ENCODE data around the gene GNB1L.
A peak's percentile ranks its signal among the peaks of the same experiment; 100 is the strongest.
"Not testable (repeated sequence)": the region's sequence is repeated elsewhere in the genome, so short reads cannot be mapped to it uniquely, and the experiment has no call there.

The GNB1L gene

GRCh38 chr22:19779011-19779421, 75.7 kb downstream of the GNB1L start:
- Histone ChIP-seq H3K27me3 (ENCODE audit: control insufficient read depth, insufficient read depth, low read length) (peaks cover 8% of the 10 kb centered on the region), H3K9ac (ENCODE audit: low read length) (no peak overlapping the region), H3K36me3 (ENCODE audit: control insufficient read depth, insufficient read depth, low read length) (no peaks in the 10 kb centered on the region), H3K4me1 (ENCODE audit: control insufficient read depth, insufficient read depth, low read length) (no peaks in the 10 kb centered on the region), H3K27ac (ENCODE audit: low read depth, low read length) (no peak overlapping the region), H3K4me3 (ENCODE audit: low read length) (no peak overlapping the region)

- peaks cover 12% of the 10 kb centered on the region for H3K27me3 ChIP-seq (ENCODE audit: control insufficient read depth, insufficient read depth, low read length)
- not testable (repeated sequence) for H3K4me1 ChIP-seq (ENCODE audit: control insufficient read depth, insufficient read depth, low read length); H3K4me3 ChIP-seq (ENCODE audit: low read length); H3K27ac ChIP-seq (ENCODE audit: low read depth, low read length); H3K36me3 ChIP-seq (ENCODE audit: control insufficient read depth, insufficient read depth, low read length); H3K9ac ChIP-seq (ENCODE audit: low read length)
These were observed 77.5 kb downstream of the GNB1L start for GRCh38 chr22:19777192-19777591.

DNA sequence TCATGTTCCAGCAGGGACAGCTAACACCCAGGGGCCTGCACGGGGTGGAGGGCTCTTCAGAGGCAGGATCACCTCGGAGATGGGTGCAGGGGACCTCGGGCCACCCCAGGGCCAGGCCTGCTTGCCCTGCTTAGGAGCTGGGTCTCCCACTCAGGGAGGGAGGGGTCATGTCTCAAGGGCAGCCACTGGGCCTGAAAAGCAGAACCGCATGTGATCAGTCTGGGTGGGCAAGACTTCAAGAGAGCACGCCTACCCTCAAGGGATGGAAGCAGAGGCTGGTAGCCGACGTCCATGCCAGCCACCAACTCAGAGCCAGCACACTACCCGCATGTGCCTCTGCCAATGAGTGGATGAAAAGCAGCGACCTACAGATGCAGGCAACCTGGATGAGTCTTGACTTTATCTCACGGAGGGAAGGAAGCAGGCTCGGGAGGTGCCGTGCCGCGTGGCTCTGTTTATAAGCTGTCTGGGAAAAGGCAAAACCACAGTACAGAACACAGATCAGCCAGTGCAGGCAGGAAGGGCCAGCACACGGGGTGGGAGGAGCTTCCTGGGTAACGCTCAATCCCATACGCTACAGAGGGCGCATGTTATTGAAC, 78.1 kb downstream of the GNB1L start:
- no peak overlapping the region for H3K27ac ChIP-seq (ENCODE audit: low read depth, low read length)
- peak overlapping the region; percentile 18 for H3K4me3 ChIP-seq (ENCODE audit: low read length)
- no peak overlapping the region for H3K9ac ChIP-seq (ENCODE audit: low read length)
- H3K27me3 ChIP-seq (ENCODE audit: control insufficient read depth, insufficient read depth, low read length) = peaks cover 15% of the 10 kb centered on the region
- H3K36me3 ChIP-seq (ENCODE audit: control insufficient read depth, insufficient read depth, low read length) = no peaks in the 10 kb centered on the region
- H3K4me1 ChIP-seq (ENCODE audit: control insufficient read depth, insufficient read depth, low read length) = no peaks in the 10 kb centered on the region

DNA sequence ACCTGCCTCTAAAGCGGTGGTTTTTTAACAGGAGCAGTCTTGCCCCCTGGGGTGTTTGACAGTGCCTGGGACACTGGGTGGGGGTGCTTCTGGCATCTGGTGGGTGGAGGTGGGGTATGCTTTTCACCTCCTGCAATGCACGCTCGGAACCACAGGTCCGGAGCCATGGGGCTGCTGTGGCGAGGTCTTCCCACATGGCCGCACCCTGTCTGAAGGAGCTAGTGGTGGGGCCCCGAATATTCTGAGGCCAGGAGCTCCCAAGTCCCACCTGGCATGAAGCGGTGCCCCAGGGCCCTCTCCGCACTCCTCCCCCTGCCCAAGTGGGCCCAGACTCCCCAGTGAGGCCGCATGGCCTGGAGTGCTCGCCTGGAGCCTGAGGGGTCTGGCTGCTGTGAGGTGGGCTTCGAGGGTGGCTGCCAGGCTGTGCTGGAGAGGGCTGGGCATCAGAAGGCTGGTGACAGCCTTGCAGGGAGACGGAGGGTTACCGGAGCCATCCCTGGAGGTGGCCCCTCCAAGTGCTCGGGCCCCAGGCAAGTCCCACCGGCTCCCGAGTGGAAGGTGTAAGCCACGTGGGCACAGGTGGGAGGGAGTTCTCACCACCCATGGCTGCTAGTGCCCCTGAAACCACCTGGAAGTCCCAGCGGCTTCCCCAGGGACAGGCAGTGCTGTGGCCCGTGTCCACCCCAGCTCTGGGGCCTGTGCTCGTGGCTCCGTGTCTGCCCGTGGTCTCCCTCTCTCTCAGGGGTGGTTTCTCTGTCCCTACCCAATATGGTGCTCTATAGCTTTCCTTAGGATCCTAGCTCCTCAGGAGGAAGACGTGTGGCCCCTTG, 79.0 kb downstream of the GNB1L start:
- Histone ChIP-seq H3K36me3 (ENCODE audit: control insufficient read depth, insufficient read depth, low read length) (no peaks in the 10 kb centered on the region), H3K4me3 (ENCODE audit: low read length) (no peak overlapping the region)

DNA sequence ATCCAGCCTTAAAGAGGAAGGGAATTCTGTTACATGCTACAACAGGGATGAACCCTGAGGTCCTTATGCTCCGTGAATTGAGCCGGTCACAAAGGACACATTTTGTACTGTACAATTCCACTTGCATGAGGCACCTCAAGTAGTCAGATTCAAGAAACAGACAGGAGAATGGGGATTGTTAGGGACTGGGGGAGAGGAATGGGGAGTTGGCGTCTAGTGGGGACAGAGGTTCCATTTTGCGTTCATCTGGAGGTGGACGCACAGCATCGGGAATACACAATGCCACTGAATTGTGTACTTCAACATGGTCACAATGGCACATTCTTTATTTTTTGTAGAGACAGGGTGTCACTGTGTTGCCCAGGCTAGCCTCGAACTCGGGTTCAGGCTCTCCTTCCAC, 80.0 kb downstream of the GNB1L start:
- no peaks in the 10 kb centered on the region for H3K4me1 ChIP-seq (ENCODE audit: control insufficient read depth, insufficient read depth, low read length)
- H3K4me3 ChIP-seq (ENCODE audit: low read length) = no peak overlapping the region
- no peak overlapping the region for H3K9ac ChIP-seq (ENCODE audit: low read length)
- peaks cover 22% of the 10 kb centered on the region for H3K27me3 ChIP-seq (ENCODE audit: control insufficient read depth, insufficient read depth, low read length)
- H3K36me3 ChIP-seq (ENCODE audit: control insufficient read depth, insufficient read depth, low read length) = no peaks in the 10 kb centered on the region
- no peak overlapping the region for H3K27ac ChIP-seq (ENCODE audit: low read depth, low read length)

More for the DNA sequence above, 79.0 kb downstream of the GNB1L start:
- Histone ChIP-seq H3K9ac (ENCODE audit: low read length) (no peak overlapping the region), H3K4me1 (ENCODE audit: control insufficient read depth, insufficient read depth, low read length) (no peaks in the 10 kb centered on the region), H3K27me3 (ENCODE audit: control insufficient read depth, insufficient read depth, low read length) (peaks cover 17% of the 10 kb centered on the region), H3K27ac (ENCODE audit: low read depth, low read length) (no peak overlapping the region)

DNA sequence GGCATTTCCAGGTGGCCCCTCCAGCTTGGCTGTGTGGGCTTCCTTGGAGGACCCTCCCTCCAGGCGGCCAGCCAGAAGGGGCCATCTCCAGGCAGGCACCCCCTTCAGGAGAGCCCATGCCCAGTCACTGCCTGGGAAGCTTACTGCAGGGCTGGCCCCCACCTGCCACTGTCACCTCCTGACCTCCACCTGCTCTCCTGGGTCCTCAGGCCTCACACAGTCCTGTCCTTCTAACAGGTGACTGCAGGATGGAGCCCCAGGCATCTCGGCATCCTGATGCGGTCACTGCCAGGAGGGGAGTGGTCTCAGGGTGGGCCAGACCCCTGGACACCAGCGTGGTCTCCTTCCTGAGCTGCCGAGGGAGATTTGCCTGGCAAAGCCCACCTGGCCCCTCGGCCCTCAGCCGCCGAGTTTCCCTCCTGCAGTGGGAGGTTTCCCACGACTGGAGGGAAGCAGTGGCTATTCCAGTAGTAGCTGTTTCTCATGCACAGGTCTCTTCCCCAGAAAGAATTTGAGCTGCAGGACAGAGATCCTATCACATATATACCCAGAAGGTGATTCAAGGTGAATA, 81.1 kb downstream of the GNB1L start:
- no peaks in the 10 kb centered on the region for H3K36me3 ChIP-seq (ENCODE audit: control insufficient read depth, insufficient read depth, low read length)
- no peak overlapping the region for H3K9ac ChIP-seq (ENCODE audit: low read length)
- H3K4me3 ChIP-seq (ENCODE audit: low read length) = no peak overlapping the region
- no peaks in the 10 kb centered on the region for H3K4me1 ChIP-seq (ENCODE audit: control insufficient read depth, insufficient read depth, low read length)
- peaks cover 28% of the 10 kb centered on the region for H3K27me3 ChIP-seq (ENCODE audit: control insufficient read depth, insufficient read depth, low read length)
- no peak overlapping the region for H3K27ac ChIP-seq (ENCODE audit: low read depth, low read length)

DNA sequence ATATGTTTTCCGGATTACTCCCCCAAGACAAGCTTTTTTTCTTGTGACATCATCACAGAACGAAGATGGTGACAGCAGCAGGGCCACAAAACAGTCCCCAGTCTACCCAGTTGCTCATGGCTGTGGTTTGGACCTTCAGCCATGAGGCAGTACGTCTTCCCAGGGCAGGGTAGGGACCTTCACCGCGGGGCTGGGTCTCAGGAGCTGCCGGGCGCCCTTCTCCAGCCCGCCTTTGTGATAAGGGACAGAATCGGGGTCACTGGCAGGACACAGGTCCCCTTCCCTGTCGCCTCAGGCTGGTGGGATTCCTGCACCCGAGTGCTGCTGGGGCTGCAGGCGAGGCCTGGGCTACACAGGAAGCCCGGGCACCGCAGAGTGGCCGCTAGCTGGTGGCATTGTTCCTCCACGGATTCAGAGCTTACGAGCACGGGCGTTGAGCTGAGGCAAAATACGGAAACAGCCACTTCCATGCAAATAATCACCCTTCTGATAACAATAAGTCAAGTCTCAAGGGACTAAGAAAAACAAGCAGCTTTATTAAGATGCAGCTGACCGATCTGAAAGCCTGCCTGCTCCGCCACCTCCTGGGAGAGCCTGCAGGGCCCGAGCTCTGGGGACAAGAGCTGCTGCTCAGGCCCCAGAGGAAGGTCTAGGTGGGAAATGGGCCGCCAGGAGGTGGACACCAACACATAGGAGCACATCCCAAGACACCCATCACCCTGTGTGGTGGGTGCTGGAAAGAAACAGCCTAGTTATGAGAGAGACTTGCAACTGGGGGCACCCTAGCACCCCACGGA, 81.8 kb downstream of the GNB1L start:
- no peaks in the 10 kb centered on the region for H3K36me3 ChIP-seq (ENCODE audit: control insufficient read depth, insufficient read depth, low read length)
- H3K4me1 ChIP-seq (ENCODE audit: control insufficient read depth, insufficient read depth, low read length) = no peaks in the 10 kb centered on the region
- no peak overlapping the region for H3K4me3 ChIP-seq (ENCODE audit: low read length)
- H3K27me3 ChIP-seq (ENCODE audit: control insufficient read depth, insufficient read depth, low read length) = peaks cover 34% of the 10 kb centered on the region
- H3K27ac ChIP-seq (ENCODE audit: low read depth, low read length) = no peak overlapping the region
- no peak overlapping the region for H3K9ac ChIP-seq (ENCODE audit: low read length)

DNA sequence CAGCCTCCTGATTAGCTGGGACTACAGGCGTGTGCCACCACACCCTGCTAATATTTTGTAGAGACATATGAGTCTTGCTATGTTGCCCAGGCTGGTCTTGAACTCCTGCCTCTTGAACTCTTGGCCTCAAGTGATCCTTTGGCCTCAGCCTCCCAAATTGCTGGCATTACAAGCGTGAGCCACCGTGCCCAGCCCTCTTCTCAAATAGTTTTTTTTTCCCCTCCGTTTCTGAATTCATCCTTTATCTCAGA, 82.3 kb downstream of the GNB1L start:
- Histone ChIP-seq H3K4me1 (ENCODE audit: control insufficient read depth, insufficient read depth, low read length) (no peaks in the 10 kb centered on the region), H3K27me3 (ENCODE audit: control insufficient read depth, insufficient read depth, low read length) (peaks cover 39% of the 10 kb centered on the region), H3K27ac (ENCODE audit: low read depth, low read length) (no peak overlapping the region), H3K9ac (ENCODE audit: low read length) (no peak overlapping the region), H3K36me3 (ENCODE audit: control insufficient read depth, insufficient read depth, low read length) (no peaks in the 10 kb centered on the region), H3K4me3 (ENCODE audit: low read length) (no peak overlapping the region)

DNA sequence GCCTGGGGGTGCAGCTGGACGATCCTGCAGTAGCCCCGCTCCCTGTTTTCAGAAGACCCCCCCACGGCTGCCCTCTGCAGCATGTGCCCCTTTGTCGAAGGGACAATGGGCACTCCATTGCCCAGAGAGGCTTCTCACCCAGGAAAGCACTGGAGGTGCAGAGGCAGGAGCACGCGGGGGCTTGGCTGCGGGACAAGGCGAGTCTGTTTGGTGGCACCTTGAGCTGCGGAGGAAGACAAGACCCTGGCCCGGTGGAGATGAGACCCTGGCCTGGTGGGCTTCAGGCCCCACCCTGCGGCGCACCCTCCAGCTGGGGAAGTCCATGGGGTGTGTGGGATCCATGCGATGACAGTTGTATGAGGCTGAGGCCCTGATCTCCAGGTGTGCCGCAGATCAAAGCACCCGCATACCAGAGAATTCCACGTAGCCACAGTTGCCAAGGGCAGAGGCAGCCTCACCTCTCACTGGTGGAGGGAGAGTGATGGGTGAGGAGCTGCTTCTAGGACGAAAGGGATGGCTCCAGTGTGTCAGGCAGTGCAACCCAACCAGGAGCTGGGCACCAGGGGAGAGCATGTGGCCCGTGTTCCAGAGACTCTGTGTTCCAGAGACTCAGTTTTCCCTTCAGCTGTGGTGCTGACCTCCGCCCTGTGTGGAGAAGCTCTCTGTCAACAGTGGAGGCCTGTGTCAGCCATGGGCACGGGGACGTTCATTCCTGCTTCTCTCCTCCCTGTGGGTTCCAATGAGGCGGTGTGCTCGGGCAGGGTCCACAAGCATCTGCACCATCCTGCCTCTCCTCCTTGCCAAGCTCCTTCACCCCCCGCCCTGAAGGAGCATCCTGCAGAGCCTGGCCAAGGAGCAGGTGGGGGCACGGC, 84.1 kb downstream of the GNB1L start:
- no peaks in the 10 kb centered on the region for H3K4me1 ChIP-seq (ENCODE audit: control insufficient read depth, insufficient read depth, low read length)
- H3K9ac ChIP-seq (ENCODE audit: low read length) = no peak overlapping the region
- no peak overlapping the region for H3K27ac ChIP-seq (ENCODE audit: low read depth, low read length)
- no peak overlapping the region for H3K4me3 ChIP-seq (ENCODE audit: low read length)
- no peaks in the 10 kb centered on the region for H3K36me3 ChIP-seq (ENCODE audit: control insufficient read depth, insufficient read depth, low read length)
- peaks cover 44% of the 10 kb centered on the region for H3K27me3 ChIP-seq (ENCODE audit: control insufficient read depth, insufficient read depth, low read length)

DNA sequence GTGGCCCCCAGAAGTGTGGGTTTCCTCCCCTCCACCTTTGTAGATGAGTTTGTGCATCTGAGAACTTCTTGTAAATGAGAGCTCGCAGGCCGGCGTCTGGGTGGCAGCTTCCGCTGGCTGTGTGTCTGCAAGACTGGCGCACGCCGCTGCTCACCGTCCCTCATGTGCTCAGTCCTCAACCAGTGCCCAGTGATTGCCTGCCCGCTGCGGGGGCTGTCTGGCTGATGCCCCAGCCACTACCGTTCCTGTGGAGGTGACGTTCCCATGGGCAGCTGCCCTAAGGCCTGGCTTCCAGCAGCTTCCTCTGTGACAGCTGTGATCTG, 85.3 kb downstream of the GNB1L start:
- Histone ChIP-seq H3K4me3 (ENCODE audit: low read length) (no peak overlapping the region), H3K27me3 (ENCODE audit: control insufficient read depth, insufficient read depth, low read length) (peaks cover 53% of the 10 kb centered on the region), H3K36me3 (ENCODE audit: control insufficient read depth, insufficient read depth, low read length) (no peaks in the 10 kb centered on the region), H3K4me1 (ENCODE audit: control insufficient read depth, insufficient read depth, low read length) (no peaks in the 10 kb centered on the region), H3K27ac (ENCODE audit: low read depth, low read length) (no peak overlapping the region), H3K9ac (ENCODE audit: low read length) (no peak overlapping the region)

DNA sequence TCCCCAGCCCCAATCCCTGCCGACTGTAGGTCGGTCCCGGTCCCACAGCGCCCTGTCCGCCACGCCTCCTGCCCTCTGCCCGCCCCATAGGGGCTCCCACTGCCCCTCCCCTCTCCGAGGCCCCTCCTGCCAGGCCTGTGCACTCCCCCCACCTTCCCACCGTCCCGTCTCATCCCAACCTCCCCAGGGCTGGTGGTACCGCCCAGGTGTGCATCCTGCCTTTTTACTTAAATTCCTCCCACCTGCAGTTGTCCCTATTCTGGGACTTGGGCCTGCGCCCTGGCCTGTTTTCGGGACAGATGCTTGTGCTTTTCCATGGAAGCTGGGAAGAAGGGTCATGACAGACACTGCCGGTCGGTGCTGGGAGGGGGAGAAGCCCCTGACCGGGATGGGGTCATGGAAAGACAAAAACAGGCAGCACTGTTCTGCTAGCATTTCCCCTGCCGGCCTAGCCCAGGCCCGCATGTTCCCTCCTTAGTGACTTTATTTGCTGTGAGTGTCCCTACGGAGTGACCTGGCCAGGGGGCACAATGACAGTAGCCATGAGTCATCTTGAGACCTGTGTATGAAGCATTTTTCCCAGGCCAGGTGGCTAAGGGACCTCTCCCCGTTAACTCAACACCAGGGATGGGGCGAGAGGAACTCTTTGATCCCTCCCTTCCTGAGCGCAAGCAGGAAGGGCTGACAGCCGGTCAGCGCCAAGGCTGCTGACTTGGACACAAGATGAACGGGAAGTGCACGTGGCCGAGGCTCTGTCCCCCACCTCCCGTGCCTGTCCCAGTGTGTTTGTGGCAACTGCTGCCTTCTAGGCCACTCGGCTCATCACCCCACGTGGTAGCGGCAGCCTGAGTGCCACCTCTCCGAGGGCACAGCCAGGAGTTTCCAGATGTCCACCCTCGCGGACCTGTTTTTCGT, 87.0 kb downstream of the GNB1L start:
- Histone ChIP-seq H3K27ac (ENCODE audit: low read depth, low read length) (no peak overlapping the region), H3K9ac (ENCODE audit: low read length) (no peak overlapping the region), H3K27me3 (ENCODE audit: control insufficient read depth, insufficient read depth, low read length) (peaks cover 54% of the 10 kb centered on the region), H3K4me3 (ENCODE audit: low read length) (no peak overlapping the region), H3K4me1 (ENCODE audit: control insufficient read depth, insufficient read depth, low read length) (no peaks in the 10 kb centered on the region), H3K36me3 (ENCODE audit: control insufficient read depth, insufficient read depth, low read length) (no peaks in the 10 kb centered on the region)
